Central memory CD8-positive, alpha-beta T cell (primary cell): ENCODE results near the gene FADS2.

Experiments used
- ATAC-seq: fragments of 150-1000 bp; cut with Tn5 transposase; replicated peaks from 2 replicates; pipeline ENCODE4 v1.10.0; 2022; ENCODE audit warnings: mild to moderate bottlenecking, moderate FRiP score, moderate number of reproducible peaks; ENCODE audit not compliant: poor library complexity, severe bottlenecking; ENCODE audit errors: extremely low read depth
- DNase-seq, 2 donors: peaks; one replicate each; pipeline ENCODE4 v3.0.0; 2021; ENCODE audit warnings: low spot score in 2 of 2
- H3K27ac Mint-ChIP-seq: one replicate; pipeline ENCODE4 v1.8.0; 2022; ENCODE audit warnings: low read depth, mild to moderate bottlenecking, moderate library complexity, mixed read lengths
- H3K27me3 Mint-ChIP-seq: one replicate; pipeline ENCODE4 v1.8.0; 2022; ENCODE audit warnings: mixed read lengths
- H3K36me3 Mint-ChIP-seq: one replicate; pipeline ENCODE4 v1.8.0; 2022; ENCODE audit warnings: mild to moderate bottlenecking, moderate library complexity, mixed read lengths; ENCODE audit not compliant: insufficient read depth
- H3K4me1 Mint-ChIP-seq: one replicate; pipeline ENCODE4 v1.8.0; 2022; ENCODE audit warnings: mixed read lengths
- H3K4me3 Mint-ChIP-seq: one replicate; pipeline ENCODE4 v1.8.0; 2022; ENCODE audit warnings: mild to moderate bottlenecking, moderate library complexity, mixed read lengths
- H3K9me3 Mint-ChIP-seq: one replicate; pipeline ENCODE4 v1.8.0; 2022; ENCODE audit warnings: mixed read lengths

Gene FADS2

GRCh38 chr11:61833471-61833870 is 5.4 kb downstream of the FADS2 start:
- H3K36me3 Mint-ChIP-seq, result peaks cover 1% of the 10 kb centered on the region
- peaks cover 21% of the 10 kb centered on the region for H3K27me3 Mint-ChIP-seq
- DNase-seq, result no peak
- H3K9me3 Mint-ChIP-seq, result no peaks in the 10 kb centered on the region
- no peak for ATAC-seq
- peak overlapping the region; percentile 26 for H3K4me3 Mint-ChIP-seq
- H3K4me1 Mint-ChIP-seq, result peaks cover 36% of the 10 kb centered on the region
- peak overlapping the region; percentile 81 for H3K27ac Mint-ChIP-seq

- Mint-ChIP-seq H3K36me3 (peaks cover 1% of the 10 kb centered on the region), H3K9me3 (no peaks in the 10 kb centered on the region), H3K27me3 (peaks cover 21% of the 10 kb centered on the region), H3K27ac (peak overlapping the region; percentile 81), H3K4me1 (peaks cover 32% of the 10 kb centered on the region), H3K4me3 (peak overlapping the region; percentile 26)
- DNase-seq, result no peak
- ATAC-seq, result no peak
Observed at GRCh38 chr11:61833926-61834277, 5.8 kb downstream of the FADS2 start.

GRCh38 chr11:61834278-61835048 is 6.4 kb downstream of the FADS2 start:
- ATAC-seq (peak; percentile 100), DNase-seq (peak; percentile 32 to 48)
- H3K4me3 Mint-ChIP-seq, result peak overlapping the region; percentile 27
- peaks cover 20% of the 10 kb centered on the region for H3K27me3 Mint-ChIP-seq
- H3K27ac Mint-ChIP-seq, result peak overlapping the region; percentile 81
- H3K4me1 Mint-ChIP-seq, result peaks cover 32% of the 10 kb centered on the region
- no peaks in the 10 kb centered on the region for H3K9me3 Mint-ChIP-seq
- no peaks in the 10 kb centered on the region for H3K36me3 Mint-ChIP-seq

DNA sequence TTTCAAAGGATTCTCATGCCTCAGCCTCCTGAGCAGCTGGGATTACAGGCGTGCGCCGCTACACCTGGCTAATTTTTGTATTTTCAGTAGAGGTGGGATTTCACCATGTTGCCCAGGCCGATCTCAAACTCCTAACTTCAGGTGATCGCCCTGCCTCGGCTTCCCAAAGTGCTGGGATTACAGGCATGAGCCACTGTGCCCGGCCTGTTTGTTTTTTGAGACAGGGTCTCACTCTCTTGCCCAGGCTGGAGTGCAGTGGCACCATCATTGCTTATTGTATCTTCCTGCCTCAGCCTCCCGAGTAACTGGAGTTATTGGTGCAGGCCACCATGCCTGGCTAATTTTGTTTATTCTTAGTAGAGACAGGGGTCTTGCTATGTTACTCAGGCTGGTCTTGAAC is 8.1 kb downstream of the FADS2 start:
- Mint-ChIP-seq H3K27me3 (peaks cover 3% of the 10 kb centered on the region), H3K4me3 (no peak overlapping the region), H3K36me3 (no peaks in the 10 kb centered on the region), H3K9me3 (no peaks in the 10 kb centered on the region), H3K4me1 (peaks cover 32% of the 10 kb centered on the region), H3K27ac (no peak overlapping the region)
- DNase-seq (no peak), ATAC-seq (no peak)

- Mint-ChIP-seq H3K4me3 (no peak overlapping the region), H3K27me3 (no peaks in the 10 kb centered on the region), H3K4me1 (peaks cover 25% of the 10 kb centered on the region), H3K27ac (no peak overlapping the region), H3K36me3 (peaks cover 1% of the 10 kb centered on the region), H3K9me3 (no peaks in the 10 kb centered on the region)
- ATAC-seq (no peak), DNase-seq (no peak)
Observed at GRCh38 chr11:61837411-61838005, 9.4 kb downstream of the FADS2 start.

GRCh38 chr11:61838501-61838900 is 10.4 kb downstream of the FADS2 start:
- peaks cover 1% of the 10 kb centered on the region for H3K36me3 Mint-ChIP-seq
- ATAC-seq (no peak), DNase-seq (no peak)
- H3K4me3 Mint-ChIP-seq, result no peak overlapping the region
- H3K4me1 Mint-ChIP-seq, result peaks cover 17% of the 10 kb centered on the region
- no peaks in the 10 kb centered on the region for H3K9me3 Mint-ChIP-seq
- H3K27me3 Mint-ChIP-seq, result no peaks in the 10 kb centered on the region
- no peak overlapping the region for H3K27ac Mint-ChIP-seq

GRCh38 chr11:61838921-61839320 is 10.8 kb downstream of the FADS2 start:
- ATAC-seq, result no peak
- no peak for DNase-seq
- Mint-ChIP-seq H3K4me1 (peaks cover 13% of the 10 kb centered on the region), H3K27me3 (no peaks in the 10 kb centered on the region), H3K36me3 (peaks cover 3% of the 10 kb centered on the region), H3K9me3 (no peaks in the 10 kb centered on the region), H3K27ac (no peak overlapping the region), H3K4me3 (no peak overlapping the region)

GRCh38 chr11:61839742-61840141 is 11.6 kb downstream of the FADS2 start:
- Mint-ChIP-seq H3K9me3 (no peaks in the 10 kb centered on the region), H3K36me3 (peaks cover 3% of the 10 kb centered on the region), H3K27ac (no peak overlapping the region), H3K27me3 (no peaks in the 10 kb centered on the region), H3K4me1 (peaks cover 5% of the 10 kb centered on the region), H3K4me3 (no peak overlapping the region)
- no peak for ATAC-seq
- no peak for DNase-seq

GRCh38 chr11:61840371-61840770 is 12.3 kb downstream of the FADS2 start:
- Mint-ChIP-seq H3K27me3 (no peaks in the 10 kb centered on the region), H3K4me3 (no peak overlapping the region), H3K4me1 (no peaks in the 10 kb centered on the region), H3K36me3 (peaks cover 6% of the 10 kb centered on the region), H3K27ac (no peak overlapping the region), H3K9me3 (no peaks in the 10 kb centered on the region)
- DNase-seq (no peak), ATAC-seq (no peak)

- no peak overlapping the region for H3K4me3 Mint-ChIP-seq
- peaks cover 10% of the 10 kb centered on the region for H3K36me3 Mint-ChIP-seq
- ATAC-seq, result no peak
- H3K4me1 Mint-ChIP-seq, result no peaks in the 10 kb centered on the region
- no peaks in the 10 kb centered on the region for H3K27me3 Mint-ChIP-seq
- no peaks in the 10 kb centered on the region for H3K9me3 Mint-ChIP-seq
- no peak for DNase-seq
- no peak overlapping the region for H3K27ac Mint-ChIP-seq
Observed at GRCh38 chr11:61841636-61842527, 13.8 kb downstream of the FADS2 start.

DNA sequence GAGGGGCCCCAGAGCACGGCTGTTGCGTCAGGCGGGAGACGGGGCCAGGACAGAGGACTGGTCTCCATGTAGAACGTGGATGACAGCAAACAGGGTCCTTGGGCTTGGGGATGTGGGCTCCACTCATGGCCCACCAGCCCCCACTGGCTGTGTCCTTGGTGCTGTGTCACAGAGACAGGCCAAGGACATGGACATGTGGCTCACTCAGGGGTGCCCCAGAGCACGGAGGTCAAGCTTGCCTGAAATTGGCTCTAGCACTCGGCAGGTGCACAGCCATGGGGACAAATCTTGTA is 14.4 kb downstream of the FADS2 start:
- Mint-ChIP-seq H3K9me3 (no peaks in the 10 kb centered on the region), H3K4me1 (no peaks in the 10 kb centered on the region), H3K36me3 (peaks cover 10% of the 10 kb centered on the region), H3K27ac (no peak overlapping the region), H3K27me3 (no peaks in the 10 kb centered on the region), H3K4me3 (no peak overlapping the region)
- DNase-seq, result no peak
- ATAC-seq, result no peak

GRCh38 chr11:61844909-61845565 is 16.9 kb downstream of the FADS2 start:
- Mint-ChIP-seq H3K4me3 (no peak overlapping the region), H3K27me3 (no peaks in the 10 kb centered on the region), H3K9me3 (no peaks in the 10 kb centered on the region), H3K27ac (no peak overlapping the region), H3K4me1 (no peaks in the 10 kb centered on the region), H3K36me3 (peaks cover 10% of the 10 kb centered on the region)
- ATAC-seq (no peak), DNase-seq (no peak)
